ENCODE measurements around the gene FYB1.
"Not testable (repeated sequence)": the region's sequence is repeated elsewhere in the genome, so short reads cannot be mapped to it uniquely, and the experiment has no call there.

Gene FYB1

DNA sequence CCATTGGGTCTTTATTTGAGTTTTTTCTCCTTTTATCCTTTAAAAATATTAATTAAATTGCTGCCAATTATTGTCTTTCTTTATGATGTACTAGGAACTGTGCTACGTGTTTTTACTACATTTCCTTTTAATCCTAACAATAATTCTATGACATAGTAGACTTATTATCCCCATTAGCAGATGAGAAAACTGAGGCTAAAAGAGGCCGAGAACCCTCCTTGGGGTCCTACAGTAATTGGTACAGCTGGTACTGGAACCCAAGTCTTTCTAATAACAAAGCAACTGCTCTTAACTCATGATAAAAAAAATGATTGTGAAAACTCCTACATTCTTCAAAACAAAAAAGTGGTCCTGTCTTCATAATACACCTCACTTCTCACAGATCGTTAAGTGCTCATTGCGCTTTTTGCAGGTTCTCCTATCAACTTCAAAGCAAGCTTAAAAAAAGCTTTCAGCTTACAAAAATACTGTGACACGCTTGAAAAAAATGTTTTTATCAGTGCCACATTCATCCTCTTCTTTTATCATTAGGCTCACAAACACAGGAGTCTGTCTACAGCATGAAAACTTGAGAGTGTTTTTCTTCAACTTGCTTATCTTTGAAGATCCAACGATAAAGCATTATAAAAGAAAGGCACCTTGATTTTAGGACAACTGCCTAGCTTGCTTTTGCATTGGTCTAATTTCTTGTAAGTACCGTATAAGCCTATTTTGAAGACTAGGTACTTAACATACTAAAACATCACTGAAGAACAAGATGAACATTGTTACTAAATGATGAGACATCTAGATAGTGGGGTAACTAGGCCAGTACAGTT, 32.4 kb downstream of the FYB1 start:
- no peak for DNase-seq (ENCODE audit: low read depth, low spot score)

DNA sequence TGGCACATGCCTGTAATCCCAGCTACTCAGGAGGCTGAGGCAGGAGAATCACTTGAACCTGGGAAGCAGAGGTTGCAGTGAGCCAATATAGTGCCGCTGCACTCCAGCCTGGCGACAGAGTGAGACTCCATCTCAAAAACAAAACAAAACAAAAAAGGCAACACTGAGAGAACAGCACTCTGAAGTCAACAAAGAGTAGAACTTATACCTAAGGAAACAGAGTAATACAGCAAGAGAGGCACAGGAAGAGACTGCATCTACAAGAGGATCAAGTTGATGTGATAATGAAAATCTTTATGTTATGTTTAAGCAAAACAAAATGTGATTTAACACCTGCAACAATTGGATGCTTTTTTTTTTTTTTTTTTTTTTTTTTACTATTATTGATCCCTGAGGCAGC, 33.1 kb downstream of the FYB1 start:
- no peak for DNase-seq (ENCODE audit: low read depth, low spot score)

DNA sequence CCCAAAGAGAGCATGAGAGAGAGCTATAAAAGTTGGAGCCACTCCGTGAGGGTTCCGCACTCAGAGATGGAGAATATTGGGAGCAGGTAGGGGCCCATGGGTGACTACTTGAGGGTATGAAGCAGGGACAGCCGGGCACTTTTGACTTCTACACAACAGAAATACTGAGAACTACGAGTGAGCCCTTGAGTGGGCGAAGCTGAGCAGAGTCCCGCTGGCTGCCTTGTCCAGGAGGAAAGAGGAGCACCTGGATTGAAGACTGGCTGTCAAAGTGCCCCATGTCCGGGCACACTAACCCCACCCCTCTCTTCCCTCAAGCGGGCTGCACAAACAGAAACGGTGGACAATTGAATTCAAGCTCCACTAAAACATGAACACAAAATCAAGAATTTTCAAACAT, 33.6 kb downstream of the FYB1 start:
- no peak for DNase-seq (ENCODE audit: low read depth, low spot score)

- DNase-seq (ENCODE audit: low read depth, low spot score): not testable (repeated sequence)
These were observed 39.8 kb downstream of the FYB1 start for GRCh38 chr5:39179561-39179960.

DNA sequence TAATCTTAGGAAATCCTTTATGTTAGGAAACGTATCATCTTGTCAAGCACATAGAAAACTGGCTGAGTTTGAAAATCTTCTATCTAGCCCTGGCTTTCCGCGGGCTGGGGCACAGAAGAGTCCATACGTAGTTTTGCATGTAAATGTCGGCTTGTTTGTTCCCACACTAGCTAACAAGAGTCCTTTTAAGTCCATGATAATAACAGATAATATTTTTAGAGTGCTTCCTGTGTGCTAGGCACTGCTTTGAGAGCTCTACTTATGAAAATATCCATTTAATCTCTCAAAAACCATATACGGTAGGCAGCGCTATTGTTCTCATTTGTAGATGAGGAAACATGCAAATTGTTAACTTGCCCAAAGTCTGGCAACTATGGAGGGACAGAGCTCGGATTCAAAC, 40.5 kb downstream of the FYB1 start:
- no peak for DNase-seq (ENCODE audit: low read depth, low spot score)

GRCh38 chr5:39178171-39178570, 41.2 kb downstream of the FYB1 start:
- no peak for DNase-seq (ENCODE audit: low read depth, low spot score)

GRCh38 chr5:39177631-39177964, 41.8 kb downstream of the FYB1 start:
- DNase-seq (ENCODE audit: low read depth, low spot score): no peak

DNA sequence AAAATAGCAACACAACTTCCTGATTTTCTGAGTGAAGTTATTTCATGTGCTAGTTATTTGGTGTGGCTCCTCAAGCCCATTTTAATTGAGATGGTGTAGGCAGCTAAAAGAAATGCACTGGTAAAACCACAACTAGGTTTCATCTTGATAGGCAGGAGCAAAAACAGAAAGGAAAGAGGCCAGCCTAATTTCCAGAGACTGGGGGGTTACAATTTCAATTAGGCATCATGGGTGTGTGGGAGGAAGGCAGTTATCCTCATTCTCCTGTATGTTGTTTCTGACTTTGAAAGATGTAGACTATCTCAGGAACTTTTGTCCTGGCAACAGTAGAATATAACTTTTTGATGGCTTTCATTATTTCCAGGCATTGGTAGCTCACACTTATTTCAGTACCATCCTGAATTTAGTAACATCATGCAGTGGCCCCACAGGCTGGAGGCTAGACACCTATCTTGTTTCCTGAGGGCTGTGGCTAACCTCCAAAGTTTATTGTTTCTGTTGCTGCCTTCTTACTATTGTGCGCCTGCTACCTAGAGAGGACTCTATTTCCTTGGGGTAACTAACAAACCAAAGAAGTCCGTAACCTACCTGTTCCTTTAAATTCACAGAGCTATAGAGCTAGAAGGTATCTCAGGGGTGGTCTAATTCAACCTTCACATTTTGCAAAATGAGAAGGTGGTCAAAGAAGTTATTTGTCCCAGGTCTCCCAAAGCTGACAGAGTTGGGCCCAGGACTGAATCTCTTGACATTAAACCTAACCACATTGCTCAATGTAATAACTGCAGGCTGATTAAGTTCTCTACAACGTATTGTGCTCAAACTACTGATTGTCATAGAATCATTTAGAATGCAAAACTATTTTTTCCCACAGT, 42.4 kb downstream of the FYB1 start:
- DNase-seq (ENCODE audit: low read depth, low spot score): no peak

GRCh38 chr5:39175273-39175955, 43.9 kb downstream of the FYB1 start:
- no peak for DNase-seq (ENCODE audit: low read depth, low spot score)

GRCh38 chr5:39173069-39173468, 46.3 kb downstream of the FYB1 start:
- no peak for DNase-seq (ENCODE audit: low read depth, low spot score)

DNA sequence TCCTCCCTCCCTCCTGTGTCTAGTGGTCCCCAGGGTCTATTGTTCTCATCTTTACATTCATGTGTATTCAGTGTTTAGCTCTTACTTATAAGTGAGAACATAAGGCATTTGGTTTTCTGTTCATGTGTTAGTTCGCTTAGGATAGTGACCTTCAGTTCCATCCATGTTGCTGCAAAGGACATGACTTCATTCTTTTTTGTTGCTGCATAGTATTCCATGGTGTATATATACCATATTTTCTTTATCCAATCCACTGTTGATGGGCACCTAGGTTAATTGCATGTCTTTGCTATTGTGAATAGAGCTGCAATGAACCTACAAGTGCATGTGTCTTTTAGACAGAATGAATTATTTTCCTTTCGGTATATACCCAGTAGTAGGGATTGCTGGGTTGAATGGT, 46.8 kb downstream of the FYB1 start:
- no peak for DNase-seq (ENCODE audit: low read depth, low spot score)

- no peak for DNase-seq (ENCODE audit: low read depth, low spot score)
These were observed 47.7 kb downstream of the FYB1 start for GRCh38 chr5:39171647-39172046.

DNA sequence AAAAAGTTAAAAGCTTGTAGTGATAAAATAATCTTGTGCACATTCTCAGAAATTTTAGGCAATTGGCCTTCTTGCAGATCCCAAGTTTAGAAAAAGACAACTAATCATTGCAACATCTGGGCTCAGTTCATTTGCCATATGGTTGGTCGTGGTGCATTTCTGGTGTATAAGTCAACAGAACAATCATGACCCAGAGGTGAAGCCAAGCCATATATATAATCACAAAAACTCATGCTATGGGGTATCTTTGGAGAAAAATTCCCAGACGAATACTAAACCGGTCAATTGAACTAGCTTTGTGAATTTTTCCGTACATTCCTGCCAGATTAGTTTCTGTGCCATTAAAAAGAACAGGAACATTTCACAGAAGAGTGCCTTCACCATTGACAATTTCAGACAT, 50.3 kb downstream of the FYB1 start:
- DNase-seq (ENCODE audit: low read depth, low spot score): no peak

GRCh38 chr5:39167972-39168342, 51.4 kb downstream of the FYB1 start:
- DNase-seq (ENCODE audit: low read depth, low spot score): no peak

DNA sequence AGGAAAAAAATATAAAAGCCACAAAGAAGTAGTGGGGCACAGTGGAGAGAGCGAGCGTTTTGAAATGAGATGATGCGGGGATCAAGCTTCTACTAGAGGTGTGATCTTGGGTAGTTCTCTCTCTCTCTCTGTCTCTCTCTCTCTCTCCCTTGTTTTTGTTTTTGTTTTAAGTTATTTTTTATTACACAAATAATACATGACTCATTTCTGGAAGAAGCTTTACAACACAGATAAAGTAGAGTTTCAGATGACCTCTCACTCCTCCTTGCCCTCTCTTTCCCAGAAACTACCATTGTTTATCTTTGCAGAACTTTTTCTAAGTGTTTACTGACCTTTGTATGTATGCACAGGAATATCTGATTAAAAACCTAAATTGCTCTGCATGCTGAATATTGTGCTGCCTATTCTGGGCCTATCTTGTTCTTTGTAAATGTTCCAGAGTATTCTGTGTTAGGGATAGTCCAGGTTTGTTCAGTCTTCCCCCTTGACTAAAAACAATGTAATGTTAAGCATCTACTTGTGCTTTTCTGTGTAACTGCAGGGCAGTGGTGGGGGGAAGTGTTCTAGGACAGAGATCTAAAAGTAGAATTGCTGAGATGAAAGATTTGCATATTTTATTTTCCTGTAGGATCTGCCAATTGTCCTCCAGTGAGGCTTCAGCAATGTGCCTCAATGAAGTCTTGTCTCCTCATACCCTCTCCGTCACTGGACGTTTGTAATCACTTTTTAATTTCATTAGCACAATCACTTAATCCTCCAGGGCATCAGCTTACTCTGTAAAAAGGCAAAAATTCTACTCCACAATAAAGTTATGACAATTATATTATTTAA, 52.0 kb downstream of the FYB1 start:
- no peak for DNase-seq (ENCODE audit: low read depth, low spot score)

DNA sequence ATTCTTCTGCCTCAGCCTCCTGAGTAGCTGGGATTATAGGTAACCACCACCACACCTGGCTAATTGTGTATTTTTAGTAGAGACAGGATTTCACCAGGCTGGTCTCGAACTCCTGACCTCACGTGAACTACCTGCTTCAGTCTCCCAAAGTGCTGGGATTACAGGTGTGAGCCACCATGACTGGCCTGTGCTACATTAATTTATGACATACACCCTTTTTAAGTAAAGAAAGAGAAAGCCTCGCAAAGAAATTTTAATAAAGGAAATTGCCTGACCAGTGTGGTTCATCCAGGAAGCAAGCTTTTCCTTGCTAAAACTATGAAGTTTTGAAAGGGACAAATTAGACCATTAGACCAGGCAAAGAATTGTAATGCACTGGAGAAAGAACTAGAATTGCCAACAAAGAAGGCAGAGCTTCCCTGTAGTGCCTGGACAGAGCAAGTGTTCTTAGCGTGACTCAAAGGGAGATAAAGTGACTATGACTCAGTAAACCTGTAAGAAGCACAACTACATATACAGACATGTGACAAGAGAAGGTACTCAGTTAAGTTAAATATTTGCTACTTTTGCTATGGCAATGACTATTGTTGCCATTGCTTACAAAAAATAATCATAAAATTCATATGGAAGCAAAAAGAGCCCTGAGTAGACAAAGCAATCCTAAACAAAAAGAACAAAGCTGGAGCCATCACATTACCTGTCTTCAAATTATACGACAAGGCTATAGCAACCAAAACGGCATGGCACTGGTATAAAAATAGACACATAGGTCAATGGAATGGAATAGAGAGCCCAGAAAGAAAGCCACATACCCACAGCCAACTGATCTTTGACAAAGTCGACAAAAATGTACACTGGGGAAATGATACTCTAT, 54.6 kb downstream of the FYB1 start:
- DNase-seq (ENCODE audit: low read depth, low spot score): no peak

GRCh38 chr5:39164016-39164415, 55.3 kb downstream of the FYB1 start:
- no peak for DNase-seq (ENCODE audit: low read depth, low spot score)

GRCh38 chr5:39161578-39161977, 57.8 kb downstream of the FYB1 start:
- DNase-seq (ENCODE audit: low read depth, low spot score): no peak

GRCh38 chr5:39160576-39161213, 58.7 kb downstream of the FYB1 start:
- no peak for DNase-seq (ENCODE audit: low read depth, low spot score)

- DNase-seq (ENCODE audit: low read depth, low spot score): no peak
These were observed 59.4 kb downstream of the FYB1 start for GRCh38 chr5:39159811-39160490.

Measured in brain pericyte (primary cell).